PFSK-1 (cell line): ENCODE data around the gene ZC4H2.

Source experiments
- FOXP2 ChIP-seq: optimal IDR thresholded peaks from 2 replicates; pipeline ENCODE3; 2011; ENCODE audit warnings: borderline replicate concordance, control low read depth, inconsistent platforms; ENCODE audit not compliant: insufficient read depth; ENCODE audit errors: extremely low read length, extremely low read depth
- POLR2AphosphoS5 ChIP-seq: IDR thresholded peaks from 2 replicates; pipeline ENCODE4 v1.6.1; 2012; ENCODE audit warnings: low read depth, mild to moderate bottlenecking, control low read depth, low read length, moderate library complexity
- SIN3A ChIP-seq: IDR thresholded peaks from 2 replicates; pipeline ENCODE4 v1.6.1; 2012; ENCODE audit warnings: mild to moderate bottlenecking, low read length, moderate library complexity, borderline replicate concordance; ENCODE audit not compliant: insufficient read depth
- TAF1 ChIP-seq: IDR thresholded peaks from 2 replicates; pipeline ENCODE4 v1.6.1; 2012; ENCODE audit warnings: low read length, control low read depth, borderline replicate concordance; ENCODE audit not compliant: insufficient read depth
- TF ChIP-seq, protein P1 (sequence below), 2 experiments: IDR thresholded peaks; 2 replicates each; pipeline versions ENCODE4 v1.6.1 to v1.8.0; 2011 to 2012; ENCODE audit warnings: low read depth in 2 of 2, low read length in 2 of 2, control low read depth in 1 of 2, inconsistent platforms in 1 of 2, mild to moderate bottlenecking in 1 of 2, moderate library complexity in 1 of 2; ENCODE audit not compliant: insufficient read depth in 1 of 2

Gene ZC4H2

GRCh38 chrX:64975491-64975890, 759 bp downstream of the ZC4H2 start:
- TF ChIP-seq SIN3A, result no peak
- TF ChIP-seq FOXP2, result no peak
- TF ChIP-seq TAF1, result no peak

DNA sequence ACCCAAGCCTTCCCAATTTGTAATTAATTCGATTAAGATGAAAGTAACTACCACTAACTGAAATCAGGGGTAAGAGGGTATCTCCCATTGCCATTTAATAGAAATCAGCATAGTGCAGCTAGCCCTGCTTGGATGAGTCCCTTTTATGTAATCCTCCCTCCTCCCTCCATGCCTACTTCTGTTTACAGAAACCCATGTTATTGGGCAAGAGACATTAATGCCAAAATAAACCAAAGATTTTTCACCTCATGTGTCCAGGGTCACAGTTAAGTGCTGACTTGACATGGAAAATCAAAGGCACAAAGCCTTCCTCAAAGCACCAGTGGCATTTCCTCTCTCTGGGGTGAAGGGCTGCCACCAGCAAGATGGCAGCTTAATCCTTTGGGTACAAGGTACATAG, 50.8 kb downstream of the ZC4H2 start:
- TF ChIP-seq, protein P1, sequence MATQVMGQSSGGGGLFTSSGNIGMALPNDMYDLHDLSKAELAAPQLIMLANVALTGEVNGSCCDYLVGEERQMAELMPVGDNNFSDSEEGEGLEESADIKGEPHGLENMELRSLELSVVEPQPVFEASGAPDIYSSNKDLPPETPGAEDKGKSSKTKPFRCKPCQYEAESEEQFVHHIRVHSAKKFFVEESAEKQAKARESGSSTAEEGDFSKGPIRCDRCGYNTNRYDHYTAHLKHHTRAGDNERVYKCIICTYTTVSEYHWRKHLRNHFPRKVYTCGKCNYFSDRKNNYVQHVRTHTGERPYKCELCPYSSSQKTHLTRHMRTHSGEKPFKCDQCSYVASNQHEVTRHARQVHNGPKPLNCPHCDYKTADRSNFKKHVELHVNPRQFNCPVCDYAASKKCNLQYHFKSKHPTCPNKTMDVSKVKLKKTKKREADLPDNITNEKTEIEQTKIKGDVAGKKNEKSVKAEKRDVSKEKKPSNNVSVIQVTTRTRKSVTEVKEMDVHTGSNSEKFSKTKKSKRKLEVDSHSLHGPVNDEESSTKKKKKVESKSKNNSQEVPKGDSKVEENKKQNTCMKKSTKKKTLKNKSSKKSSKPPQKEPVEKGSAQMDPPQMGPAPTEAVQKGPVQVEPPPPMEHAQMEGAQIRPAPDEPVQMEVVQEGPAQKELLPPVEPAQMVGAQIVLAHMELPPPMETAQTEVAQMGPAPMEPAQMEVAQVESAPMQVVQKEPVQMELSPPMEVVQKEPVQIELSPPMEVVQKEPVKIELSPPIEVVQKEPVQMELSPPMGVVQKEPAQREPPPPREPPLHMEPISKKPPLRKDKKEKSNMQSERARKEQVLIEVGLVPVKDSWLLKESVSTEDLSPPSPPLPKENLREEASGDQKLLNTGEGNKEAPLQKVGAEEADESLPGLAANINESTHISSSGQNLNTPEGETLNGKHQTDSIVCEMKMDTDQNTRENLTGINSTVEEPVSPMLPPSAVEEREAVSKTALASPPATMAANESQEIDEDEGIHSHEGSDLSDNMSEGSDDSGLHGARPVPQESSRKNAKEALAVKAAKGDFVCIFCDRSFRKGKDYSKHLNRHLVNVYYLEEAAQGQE (IDR thresholded peaks at IDR 0.05; ENCODE audit: insufficient read depth in 1 of 2, low read depth in 2 of 2, low read length in 2 of 2), result no peak
- TF ChIP-seq TAF1 (no peak), POLR2AphosphoS5 (no peak), SIN3A (no peak), FOXP2 (no peak)

- TF ChIP-seq, protein P1 (IDR thresholded peaks at IDR 0.05; ENCODE audit: insufficient read depth in 1 of 2, low read depth in 2 of 2, low read length in 2 of 2), result no peak
- TF ChIP-seq SIN3A (no peak), FOXP2 (no peak), POLR2AphosphoS5 (no peak), TAF1 (no peak)
These were observed 68.1 kb downstream of the ZC4H2 start for GRCh38 chrX:64908121-64908520.

- TF ChIP-seq SIN3A, result no peak
- no peak for TF ChIP-seq POLR2AphosphoS5
- no peak for TF ChIP-seq TAF1
- no peak for TF ChIP-seq FOXP2
- TF ChIP-seq, protein P1 (IDR thresholded peaks at IDR 0.05; ENCODE audit: insufficient read depth in 1 of 2, low read depth in 2 of 2, low read length in 2 of 2), result no peak
These were observed 81.7 kb downstream of the ZC4H2 start for GRCh38 chrX:64894454-64895038.

DNA sequence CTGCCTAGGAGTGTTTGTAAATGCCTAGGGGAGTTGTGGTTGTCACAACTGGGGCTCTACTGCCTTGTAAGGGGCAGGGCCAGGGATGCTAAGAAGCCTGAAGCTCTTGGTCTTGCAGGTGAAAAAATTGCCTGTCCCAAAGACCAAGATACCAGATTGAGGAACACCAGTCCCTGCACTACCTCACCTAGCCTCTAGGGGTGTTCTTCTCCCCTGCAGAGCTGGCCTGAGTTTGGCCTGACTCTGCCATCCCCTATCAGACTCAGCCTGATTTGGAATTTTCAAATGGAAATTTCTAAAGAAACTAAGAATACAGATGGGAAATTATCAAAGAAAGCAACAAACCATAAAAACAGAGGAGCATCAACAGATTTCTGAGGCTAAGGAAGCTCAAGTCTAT, 90.4 kb downstream of the ZC4H2 start:
- TF ChIP-seq, protein P1 (IDR thresholded peaks at IDR 0.05; ENCODE audit: insufficient read depth in 1 of 2, low read depth in 2 of 2, low read length in 2 of 2), result no peak
- no peak for TF ChIP-seq SIN3A
